GM18499 (cell line): Measurements from ENCODE around the gene PRX.
"Not testable (repeated sequence)": the region's sequence is repeated elsewhere in the genome, so short reads cannot be mapped to it uniquely, and the experiment has no call there.

Experiments used
- ATAC-seq: cut with Tn5 transposase; IDR thresholded peaks from one replicate; pipeline ENCODE4 v1.9.1; 2021; ENCODE audit warnings: moderate number of reproducible peaks; ENCODE audit not compliant: insufficient read depth, unreplicated experiment

PRX gene, protein sequence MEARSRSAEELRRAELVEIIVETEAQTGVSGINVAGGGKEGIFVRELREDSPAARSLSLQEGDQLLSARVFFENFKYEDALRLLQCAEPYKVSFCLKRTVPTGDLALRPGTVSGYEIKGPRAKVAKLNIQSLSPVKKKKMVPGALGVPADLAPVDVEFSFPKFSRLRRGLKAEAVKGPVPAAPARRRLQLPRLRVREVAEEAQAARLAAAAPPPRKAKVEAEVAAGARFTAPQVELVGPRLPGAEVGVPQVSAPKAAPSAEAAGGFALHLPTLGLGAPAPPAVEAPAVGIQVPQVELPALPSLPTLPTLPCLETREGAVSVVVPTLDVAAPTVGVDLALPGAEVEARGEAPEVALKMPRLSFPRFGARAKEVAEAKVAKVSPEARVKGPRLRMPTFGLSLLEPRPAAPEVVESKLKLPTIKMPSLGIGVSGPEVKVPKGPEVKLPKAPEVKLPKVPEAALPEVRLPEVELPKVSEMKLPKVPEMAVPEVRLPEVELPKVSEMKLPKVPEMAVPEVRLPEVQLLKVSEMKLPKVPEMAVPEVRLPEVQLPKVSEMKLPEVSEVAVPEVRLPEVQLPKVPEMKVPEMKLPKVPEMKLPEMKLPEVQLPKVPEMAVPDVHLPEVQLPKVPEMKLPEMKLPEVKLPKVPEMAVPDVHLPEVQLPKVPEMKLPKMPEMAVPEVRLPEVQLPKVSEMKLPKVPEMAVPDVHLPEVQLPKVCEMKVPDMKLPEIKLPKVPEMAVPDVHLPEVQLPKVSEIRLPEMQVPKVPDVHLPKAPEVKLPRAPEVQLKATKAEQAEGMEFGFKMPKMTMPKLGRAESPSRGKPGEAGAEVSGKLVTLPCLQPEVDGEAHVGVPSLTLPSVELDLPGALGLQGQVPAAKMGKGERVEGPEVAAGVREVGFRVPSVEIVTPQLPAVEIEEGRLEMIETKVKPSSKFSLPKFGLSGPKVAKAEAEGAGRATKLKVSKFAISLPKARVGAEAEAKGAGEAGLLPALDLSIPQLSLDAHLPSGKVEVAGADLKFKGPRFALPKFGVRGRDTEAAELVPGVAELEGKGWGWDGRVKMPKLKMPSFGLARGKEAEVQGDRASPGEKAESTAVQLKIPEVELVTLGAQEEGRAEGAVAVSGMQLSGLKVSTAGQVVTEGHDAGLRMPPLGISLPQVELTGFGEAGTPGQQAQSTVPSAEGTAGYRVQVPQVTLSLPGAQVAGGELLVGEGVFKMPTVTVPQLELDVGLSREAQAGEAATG (N-terminal part only)

DNA sequence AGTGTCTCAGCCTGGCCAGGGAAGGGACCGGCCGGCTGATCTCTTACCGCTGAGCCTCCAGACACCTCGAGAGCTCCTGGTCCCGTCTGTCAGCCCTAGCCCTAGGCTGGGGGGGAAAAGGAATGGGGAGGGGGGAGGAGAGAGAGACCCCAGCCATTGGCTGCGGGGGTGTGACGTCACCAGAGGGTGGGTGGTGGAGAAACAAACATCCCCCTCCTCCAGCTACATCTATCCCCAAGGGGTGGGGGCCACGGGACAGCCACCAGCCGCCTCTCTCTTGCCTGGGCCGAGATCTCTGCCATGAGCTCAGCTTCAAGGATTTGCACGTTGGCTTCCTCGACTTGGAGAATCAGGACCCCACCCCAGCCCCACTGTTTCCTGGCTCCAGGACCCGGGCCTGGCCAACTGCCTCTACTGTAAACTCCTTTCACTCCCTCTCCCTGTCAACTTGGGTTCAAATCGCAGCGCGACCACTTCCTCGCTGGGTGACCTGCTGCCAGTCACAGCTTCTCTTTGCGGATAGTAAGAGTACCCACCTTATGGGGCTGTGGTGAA, at the start of gene PRX:
Gene PRX, minus strand, starts transcription at position 88 of the 555 bp plus-strand sequence. CDS start 5,446 bp downstream, outside the sequence.
- ATAC-seq = no peak

DNA sequence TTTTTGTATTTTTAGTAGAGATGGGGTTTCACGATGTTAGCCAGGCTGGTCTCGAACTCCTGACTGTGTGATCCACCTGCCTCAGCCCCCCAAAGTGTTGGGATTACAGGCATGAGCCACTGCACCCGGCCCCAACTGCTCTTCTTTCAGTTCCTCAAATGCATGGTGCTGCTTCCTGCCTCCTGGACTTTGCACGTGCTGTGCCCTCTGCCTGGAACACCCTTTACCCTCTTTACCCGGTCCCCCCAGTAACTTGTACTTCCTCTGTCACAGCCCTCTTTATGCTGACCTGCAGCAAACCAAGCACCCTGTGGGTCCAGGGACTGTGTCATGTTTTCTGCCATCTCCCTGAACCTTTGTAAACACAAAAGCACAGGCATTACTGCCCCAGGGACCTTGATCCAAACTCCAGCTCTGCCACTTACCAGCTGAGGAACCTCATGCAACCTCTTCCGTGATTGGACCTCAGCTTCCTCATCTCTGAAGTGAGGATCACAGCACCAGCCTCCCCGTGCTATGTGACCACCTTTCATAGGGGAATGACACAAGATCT, 48.6 kb upstream of the PRX start:
- no peak for ATAC-seq

DNA sequence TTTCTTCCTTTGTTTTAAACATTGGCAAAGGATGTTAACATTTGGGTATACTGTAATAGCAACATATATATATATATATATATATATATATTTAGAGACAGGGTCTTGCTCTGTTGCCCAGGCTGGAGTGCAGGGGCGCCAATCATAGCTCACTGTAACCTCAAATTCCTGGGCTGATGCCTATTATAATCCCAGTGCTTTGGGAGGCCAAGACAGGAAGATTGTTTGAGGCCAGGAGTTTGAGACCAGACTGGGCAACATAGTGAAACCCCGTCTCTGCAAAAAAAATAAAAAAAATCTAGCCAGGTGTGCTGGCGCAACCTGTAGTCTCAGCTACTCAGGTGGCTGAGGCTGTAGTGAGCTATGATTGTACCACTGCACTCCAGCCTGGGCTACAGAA, 47.0 kb upstream of the PRX start:
- ATAC-seq = no peak

DNA sequence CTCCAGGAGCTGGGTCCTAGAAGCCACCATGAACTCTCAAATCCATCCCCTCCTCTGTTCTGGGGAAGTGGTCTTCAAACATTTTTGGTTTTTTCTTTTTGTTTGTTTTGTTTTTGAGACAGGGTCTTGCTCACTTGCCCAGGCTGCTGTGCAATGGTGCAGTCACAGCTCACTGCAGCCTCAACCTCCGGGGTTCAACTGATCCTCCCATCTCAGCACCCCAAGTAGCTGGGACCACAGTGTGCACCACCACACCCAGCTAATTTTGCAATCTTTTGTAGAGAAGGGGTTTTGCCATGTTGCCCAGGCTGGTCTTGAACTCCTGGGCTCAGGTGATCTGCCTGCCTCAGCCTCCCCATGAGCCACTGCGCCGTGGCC, 45.4 kb upstream of the PRX start:
- ATAC-seq = no peak

DNA sequence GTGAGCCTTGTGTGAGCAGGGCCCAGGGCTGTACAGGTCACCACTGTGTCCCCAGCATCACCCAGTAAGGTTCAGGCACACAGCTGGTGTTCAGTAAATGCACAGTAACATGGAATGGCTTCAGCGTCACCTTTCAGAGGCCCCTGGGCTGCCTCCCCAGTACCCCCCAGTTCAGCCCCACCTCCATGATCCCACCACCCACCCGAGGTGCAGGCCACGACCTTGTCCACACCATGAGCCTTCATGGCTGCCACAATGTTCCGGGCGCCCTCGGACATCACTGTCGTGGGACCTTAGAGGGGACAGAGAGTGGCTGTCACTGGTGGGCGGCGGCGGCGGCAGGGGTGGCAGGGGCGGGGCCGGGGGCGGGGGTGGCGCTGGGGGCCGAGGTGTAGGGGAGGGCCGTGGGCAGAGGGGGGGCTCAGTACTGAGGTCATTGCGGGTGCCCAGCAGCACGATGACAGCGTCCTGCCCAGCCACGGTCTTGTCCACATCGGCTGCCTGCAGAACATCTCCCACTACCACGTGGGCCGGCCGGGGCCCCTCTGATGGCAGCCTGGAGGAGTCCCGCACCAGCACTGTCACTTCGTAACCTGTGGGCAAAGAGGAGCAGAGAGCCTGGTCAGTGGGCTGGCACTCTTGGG, 44.9 kb upstream of the PRX start:
- no peak for ATAC-seq

DNA sequence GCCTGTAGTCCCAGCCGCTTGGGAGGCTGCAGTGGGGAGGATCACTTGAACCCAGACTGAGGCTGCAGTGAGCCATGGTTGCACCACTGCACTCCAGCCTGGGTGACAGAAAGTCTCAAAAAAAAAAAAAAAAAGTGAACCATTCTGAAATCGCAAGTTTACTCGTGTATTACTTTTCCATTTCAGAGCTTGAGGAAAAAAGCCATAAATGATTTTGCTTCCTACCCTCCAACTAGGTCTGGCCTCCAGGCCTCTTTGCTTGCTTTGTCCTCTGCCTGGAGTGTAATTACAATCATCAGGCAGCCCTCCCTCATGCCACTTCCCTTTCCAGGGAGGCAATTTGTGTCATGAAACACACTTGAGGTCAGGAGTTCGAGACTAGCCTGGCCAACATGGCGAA, 43.9 kb upstream of the PRX start:
- no peak for ATAC-seq

DNA sequence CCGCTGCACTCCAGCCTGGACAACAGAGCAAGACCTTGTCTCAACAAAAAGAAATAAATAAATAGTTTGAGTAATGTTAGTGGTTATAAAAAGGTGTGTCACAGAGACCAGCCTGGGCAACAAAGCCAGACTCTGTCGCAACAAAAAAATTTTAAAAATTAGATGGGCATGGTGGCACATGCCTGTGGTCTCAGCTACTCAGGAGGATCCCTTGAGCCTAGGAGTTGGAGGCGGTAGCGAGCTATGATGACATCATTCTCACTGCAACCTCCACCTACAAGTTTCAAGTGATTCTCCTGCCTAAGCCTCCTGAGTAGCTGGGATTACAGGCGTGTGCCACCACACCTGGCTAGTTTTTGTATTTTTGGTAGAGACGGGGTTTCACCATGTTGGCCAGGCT, 40.8 kb upstream of the PRX start:
- ATAC-seq = not testable (repeated sequence)

DNA sequence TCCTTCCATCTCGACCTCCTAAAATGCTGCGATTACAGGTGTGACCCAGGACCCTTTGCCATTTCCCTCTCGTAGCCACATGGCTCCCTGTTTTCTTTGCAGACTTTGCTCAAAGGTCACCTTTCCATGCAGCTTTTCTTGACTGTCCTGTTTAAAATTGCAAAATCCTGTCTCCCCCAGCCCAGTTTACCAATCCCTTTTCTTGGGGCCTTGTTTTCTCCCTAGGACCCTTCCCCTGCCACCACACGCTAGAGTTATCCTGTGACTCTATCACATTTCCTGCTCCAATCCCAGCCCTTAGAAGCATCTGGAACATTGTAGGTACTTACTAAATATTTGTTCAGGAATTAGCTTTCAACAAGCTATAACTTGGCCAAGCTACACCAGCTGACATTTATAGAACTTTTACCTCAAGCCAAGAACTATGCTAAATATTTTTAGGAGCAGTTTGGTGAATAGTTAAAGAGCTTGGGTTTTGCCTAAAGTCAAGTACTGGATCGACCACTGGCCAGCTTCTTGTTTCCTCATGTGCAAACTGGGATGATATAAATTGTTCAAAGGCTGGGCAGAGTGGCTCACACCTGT, 40.1 kb upstream of the PRX start:
- ATAC-seq = no peak

DNA sequence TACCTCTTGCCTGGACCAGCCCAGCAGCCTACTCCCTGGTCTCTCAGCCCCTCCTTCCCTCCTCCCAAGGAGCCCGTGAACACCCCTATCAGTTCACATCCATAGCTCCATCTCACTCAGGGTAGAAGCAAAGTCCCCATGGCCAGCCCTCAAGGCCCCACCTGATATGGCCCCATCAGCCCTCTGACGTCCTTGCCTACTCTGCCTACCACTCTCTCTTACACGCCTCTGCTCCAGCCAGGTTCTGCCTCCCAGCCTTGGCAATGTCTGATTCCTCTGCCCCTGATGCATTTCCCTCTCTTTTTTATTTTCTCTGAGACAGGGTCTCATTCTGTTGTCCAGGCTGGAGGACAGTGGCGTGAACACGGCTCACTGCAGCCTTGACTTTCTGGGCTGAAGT, 38.8 kb upstream of the PRX start:
- ATAC-seq = no peak

DNA sequence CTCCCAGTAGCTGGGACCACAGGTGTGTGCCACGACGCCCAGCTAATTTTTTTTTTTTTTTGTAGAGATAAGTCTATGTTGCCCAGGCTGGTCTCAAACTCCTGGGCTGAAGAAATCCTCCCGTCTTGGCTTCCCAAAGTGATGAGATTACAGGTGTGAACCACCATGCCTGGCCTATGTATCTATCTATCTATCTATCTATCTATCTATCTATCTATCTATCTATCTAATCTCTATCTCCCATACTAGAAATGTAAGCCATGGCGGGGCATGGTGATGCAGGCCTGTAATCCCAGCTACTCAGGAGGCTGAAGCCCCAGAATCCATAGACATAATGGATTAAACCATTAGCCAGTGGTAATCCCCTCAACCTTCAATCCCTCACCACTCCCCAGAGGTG, 37.5 kb upstream of the PRX start:
- no peak for ATAC-seq

DNA sequence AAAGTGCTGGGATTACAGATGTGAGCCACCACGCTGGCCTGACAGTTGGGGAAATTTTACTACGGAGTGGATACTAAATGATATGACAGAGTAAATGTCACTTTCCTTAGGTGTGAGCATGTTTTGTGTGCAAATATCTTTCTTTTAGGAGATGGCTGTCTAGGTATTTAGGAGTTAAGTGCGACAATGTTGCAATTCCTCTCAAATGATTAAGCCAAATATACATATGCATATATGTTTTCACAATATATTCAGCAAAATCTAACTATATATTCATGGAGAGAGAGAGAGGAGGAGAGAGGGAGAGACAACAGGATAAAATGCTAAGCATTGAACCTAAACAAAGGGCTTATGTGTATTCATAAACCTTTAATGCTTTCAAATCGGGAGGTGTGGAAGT, 36.3 kb upstream of the PRX start:
- ATAC-seq = no peak

DNA sequence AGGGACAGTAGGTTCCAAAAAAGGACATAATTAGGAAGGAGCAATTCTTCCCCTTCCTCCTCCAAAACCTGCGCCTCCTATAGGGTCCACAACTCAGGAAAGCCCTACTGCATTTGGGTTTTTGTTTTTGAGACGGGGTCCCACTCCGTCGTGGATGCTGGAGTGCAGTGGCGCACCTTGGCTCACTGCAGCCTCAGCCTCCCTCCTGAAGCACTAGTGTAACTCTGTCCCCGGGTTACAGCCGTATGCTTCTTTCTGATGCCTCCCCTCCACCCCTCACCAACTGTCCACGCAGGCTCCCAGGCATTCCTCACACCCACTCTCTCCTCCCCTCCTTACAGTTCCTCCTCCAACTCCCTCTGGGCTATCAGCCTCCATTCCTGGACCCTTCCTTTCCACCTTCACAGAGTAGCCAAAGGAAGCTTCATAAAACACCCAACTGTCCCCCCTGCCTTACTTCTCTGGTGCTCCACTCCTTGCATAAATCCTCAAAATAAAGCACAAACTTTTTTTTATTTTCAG, 33.1 kb upstream of the PRX start:
- no peak for ATAC-seq

DNA sequence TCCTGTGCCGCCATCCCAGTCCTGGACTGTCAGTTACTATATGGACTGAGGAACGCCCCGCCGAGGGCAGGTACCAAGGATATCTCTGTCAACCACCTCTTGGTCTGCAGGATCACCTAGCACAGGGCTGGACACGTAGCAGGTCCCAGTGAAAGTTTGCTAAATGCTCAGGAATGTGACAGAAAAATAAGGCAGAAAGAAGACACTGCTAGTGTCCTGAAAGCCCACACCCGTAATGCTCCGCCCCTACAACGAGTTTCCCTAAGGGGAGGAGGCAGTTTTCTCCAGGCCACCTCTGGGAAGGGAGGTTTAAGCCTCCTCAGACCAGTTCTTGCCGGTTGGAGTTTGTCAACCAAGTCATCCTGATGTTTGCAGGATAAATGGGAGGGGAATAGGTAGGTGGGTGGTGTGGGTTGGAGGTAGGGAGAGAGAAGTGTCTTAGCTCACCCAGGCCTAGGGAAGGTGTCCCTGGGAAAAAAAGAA, 32.6 kb upstream of the PRX start:
- ATAC-seq = no peak

DNA sequence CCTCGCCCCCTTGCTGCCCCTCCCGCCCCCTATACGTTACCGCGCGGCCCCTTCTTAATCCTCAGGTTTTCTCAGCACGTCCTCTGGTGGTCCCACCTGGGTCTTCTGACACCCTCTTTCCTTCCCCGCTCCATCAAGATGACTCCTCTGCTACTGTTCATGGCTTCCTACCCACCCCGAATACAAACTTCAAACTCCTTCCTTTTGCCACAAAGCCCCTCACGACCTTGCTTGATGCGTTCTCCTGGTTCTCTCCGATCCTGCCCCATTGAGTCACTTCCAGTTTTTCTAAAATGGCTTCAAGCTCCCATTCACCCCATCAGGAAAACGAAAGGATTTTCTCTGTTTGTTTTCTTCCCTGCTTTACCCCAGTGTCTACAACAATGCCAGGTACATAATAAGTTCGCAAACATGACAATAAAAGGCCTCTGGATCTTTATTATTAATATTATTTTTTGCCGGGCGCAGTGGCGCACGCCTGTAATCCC, 31.7 kb upstream of the PRX start:
- ATAC-seq = no peak

DNA sequence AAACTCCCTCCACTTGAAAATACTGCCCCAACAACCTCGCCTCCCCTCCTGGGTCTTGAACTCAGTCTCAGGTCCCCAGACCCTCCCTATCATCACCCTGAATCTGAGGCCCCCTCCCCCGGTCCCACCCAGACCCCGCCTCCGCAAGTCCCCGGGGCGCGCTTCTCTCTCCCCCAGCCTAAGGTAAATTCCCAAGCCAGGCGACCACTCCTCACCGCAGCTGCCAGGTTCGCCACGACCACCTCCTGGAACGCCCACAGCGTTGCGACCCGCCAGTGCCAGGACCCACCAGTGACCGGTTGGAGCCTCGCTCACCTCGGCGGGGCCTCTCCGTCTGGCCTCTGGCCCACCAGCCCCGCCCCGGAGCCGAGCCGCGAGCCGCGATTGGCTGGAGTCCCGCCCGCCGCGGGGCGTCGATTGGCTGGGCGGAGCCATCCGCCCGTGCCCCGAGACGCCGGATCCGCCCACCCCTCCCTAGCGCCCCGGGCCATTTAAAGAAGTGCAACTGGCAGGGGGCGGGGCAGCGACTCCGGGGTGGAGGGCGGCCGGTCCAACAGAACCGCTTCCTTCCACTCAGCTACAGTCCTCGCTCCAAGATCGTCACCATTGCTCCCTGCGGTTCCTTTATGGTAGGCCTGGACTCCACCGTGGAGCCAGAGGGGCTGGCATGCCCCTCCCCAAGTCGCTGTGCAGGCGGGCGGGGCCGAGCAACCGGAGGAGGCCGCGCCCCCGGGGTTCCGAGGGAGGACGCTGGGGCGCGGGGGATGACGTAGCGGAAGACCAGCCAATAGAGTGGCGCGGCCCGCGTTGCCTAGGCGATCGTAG, 31.0 kb upstream of the PRX start, which contains the start of gene SERTAD3:
Gene SERTAD3, minus strand, starts transcription at position 336 of the 825 bp plus-strand sequence. CDS start 2,255 bp downstream, outside the sequence.
- peak; percentile 41 for ATAC-seq

DNA sequence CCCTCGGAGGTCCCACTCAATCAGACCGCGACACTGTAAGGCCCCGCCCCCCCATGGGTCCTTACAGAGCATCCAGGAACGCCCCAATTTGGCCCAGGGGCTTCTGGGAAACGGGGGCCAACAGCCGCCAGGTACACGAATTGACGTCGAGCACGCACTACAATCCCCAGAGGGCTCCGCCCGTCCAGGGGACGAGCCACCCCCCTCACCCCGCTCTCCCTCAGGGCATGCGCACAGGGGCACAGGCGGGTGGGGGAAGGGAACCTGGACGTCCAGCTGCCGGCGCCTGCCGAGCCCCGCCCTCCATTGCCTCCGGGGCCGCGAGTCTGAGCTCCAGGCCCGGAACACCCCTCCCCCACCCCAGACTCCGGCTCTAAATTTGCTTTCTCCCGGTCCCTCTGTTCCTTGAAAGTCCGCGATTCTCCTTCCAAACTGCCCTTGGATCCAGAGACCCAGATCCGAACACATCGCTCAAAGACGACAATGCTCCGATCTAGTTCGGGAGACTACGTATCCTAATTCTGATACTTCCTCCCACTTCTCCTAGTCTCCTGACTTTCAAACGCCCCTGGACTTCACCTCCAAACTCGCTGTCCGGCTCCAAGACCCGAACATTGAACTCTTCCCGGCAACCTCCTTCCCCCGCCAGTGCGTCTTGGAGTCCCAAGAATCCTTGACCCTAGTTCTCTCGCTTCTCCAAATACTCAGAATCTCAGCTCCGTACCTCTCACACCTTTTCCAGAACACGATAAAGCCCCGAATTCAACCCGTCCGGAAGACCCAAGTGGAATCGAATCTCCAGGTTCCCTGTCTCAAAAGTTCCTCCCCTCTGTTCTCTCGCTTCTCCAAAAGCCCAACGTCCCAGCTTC, 30.2 kb upstream of the PRX start:
- ATAC-seq = peak; percentile 66
